A549 (cell line): ENCODE results near the gene OR2AE1.

Source experiments
- ESRRA ChIP-seq: fragments of 150-350 bp; IDR thresholded peaks from 2 replicates; pipeline ENCODE4 v1.6.1; 2014; ENCODE audit warnings: mild to moderate bottlenecking, low read length, borderline replicate concordance
- FOSL2 ChIP-seq, 2 experiments: fragments of 450-650 bp in 1 of 2; fragments of >200 bp in 1 of 2; sonication (Bioruptor Twin) in 1 of 2; formaldehyde crosslinking; IDR thresholded peaks; 2 replicates each; pipeline versions ENCODE4 v1.5.0 to v1.6.1; 2016 to 2020; ENCODE audit warnings: mild to moderate bottlenecking in 1 of 2, moderate library complexity in 1 of 2
- HOXA7 ChIP-seq: fragments of 250-450 bp; sonication (Bioruptor Pico); IDR thresholded peaks from 2 replicates; pipeline ENCODE4 v1.5.0; 2020; ENCODE audit warnings: mild to moderate bottlenecking, moderate library complexity
- MAFK ChIP-seq: fragments of 450-650 bp; IDR thresholded peaks from 2 replicates; pipeline ENCODE4 v1.6.1; 2014; ENCODE audit not compliant: partially characterized antibody
- MYC ChIP-seq: IDR thresholded peaks from 2 replicates; pipeline ENCODE4 v1.6.1; 2012; ENCODE audit warnings: mild to moderate bottlenecking, inconsistent platforms, low read length, improper control_type of control experiment, borderline replicate concordance
- POLR2A ChIP-seq: IDR thresholded peaks from 2 replicates; pipeline ENCODE4 v1.6.1; 2012; ENCODE audit warnings: mild to moderate bottlenecking, low read length
- RAD21 ChIP-seq, 2 experiments: fragments of >200 bp in 1 of 2; sonication (Bioruptor Twin) in 1 of 2; formaldehyde crosslinking in 1 of 2; IDR thresholded peaks in 1 of 2; conservative IDR thresholded peaks in 1 of 2; 2 replicates in 1 of 2; 3 replicates in 1 of 2; pipeline ENCODE4 v1.6.1; 2012 to 2018; ENCODE audit warnings: inconsistent platforms in 1 of 2
- RCOR1 ChIP-seq: fragments of 150-350 bp; IDR thresholded peaks from 2 replicates; pipeline ENCODE4 v1.6.1; 2014; ENCODE audit warnings: antibody characterized with exemption, low read length, low read depth
- TP53 ChIP-seq: fragments of 250-450 bp; sonication (Bioruptor Pico); IDR thresholded peaks from 2 replicates; pipeline ENCODE4 v1.5.0; 2021; ENCODE audit warnings: mild to moderate bottlenecking, moderate library complexity
- TF ChIP-seq, protein P1 (sequence below): fragments of >200 bp; sonication (Bioruptor Twin); formaldehyde crosslinking; IDR thresholded peaks from 3 replicates; pipeline ENCODE4 v1.5.1; 2016
- TF ChIP-seq, protein P2 (sequence below): IDR thresholded peaks from 2 replicates; pipeline ENCODE4 v1.6.1; 2012
- TF ChIP-seq, protein P3 (sequence below): fragments of 200-600 bp; sonication (generic); IDR thresholded peaks from 2 replicates; pipeline ENCODE4 v1.6.1; 2016; ENCODE audit warnings: antibody characterized with exemption, mild to moderate bottlenecking, moderate library complexity
- TF ChIP-seq, protein P4 (sequence below): fragments of 450-650 bp; IDR thresholded peaks from 2 replicates; pipeline ENCODE4 v1.6.1; 2014; ENCODE audit warnings: antibody characterized with exemption

DNA sequence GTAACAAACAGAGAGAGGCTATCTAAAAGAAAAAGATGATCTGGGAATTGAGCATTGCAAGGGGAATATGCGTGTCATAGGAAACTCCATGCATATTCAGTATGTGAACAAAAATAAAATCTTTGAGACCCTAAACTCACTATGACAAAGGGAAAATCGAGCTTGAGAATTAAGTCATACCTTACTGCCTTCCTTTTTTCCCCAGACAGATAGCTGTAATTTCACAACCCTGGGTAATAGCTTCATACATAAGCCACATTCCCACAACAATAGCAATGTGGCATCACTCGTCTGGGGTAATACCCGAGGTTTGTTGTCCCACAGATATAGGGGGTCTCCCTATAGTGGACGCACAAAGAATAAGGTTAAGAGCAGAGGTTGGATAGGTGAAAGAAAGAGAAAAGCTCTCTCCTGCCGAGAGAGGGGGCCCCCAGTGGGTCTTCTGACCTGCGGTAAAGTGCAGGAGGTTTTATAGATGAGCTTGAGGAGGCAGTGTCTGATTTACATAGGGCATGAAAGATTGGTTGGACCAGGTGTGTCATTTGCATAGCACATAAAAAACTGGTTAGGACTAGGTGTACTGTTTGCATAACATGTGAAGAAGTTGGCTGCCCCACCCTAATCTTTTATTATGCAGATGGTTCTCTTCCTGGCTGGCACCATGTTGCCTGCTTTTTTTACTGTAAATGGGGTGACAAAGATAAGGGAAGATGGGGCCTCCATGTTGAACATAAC lies 37.4 kb downstream of the OR2AE1 start:
- no peak for TF ChIP-seq POLR2A
- TF ChIP-seq, protein P1, sequence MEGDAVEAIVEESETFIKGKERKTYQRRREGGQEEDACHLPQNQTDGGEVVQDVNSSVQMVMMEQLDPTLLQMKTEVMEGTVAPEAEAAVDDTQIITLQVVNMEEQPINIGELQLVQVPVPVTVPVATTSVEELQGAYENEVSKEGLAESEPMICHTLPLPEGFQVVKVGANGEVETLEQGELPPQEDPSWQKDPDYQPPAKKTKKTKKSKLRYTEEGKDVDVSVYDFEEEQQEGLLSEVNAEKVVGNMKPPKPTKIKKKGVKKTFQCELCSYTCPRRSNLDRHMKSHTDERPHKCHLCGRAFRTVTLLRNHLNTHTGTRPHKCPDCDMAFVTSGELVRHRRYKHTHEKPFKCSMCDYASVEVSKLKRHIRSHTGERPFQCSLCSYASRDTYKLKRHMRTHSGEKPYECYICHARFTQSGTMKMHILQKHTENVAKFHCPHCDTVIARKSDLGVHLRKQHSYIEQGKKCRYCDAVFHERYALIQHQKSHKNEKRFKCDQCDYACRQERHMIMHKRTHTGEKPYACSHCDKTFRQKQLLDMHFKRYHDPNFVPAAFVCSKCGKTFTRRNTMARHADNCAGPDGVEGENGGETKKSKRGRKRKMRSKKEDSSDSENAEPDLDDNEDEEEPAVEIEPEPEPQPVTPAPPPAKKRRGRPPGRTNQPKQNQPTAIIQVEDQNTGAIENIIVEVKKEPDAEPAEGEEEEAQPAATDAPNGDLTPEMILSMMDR: no peak
- TF ChIP-seq, protein P2, sequence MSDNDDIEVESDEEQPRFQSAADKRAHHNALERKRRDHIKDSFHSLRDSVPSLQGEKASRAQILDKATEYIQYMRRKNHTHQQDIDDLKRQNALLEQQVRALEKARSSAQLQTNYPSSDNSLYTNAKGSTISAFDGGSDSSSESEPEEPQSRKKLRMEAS: no peak
- TF ChIP-seq RCOR1: no peak
- no peak for TF ChIP-seq ESRRA
- no peak for TF ChIP-seq HOXA7 (CRISPR knock-in tag)
- TF ChIP-seq RAD21 (conservative IDR thresholded peaks at IDR 0.05 in 1 of 2, IDR thresholded peaks at IDR 0.05 in 1 of 2): no peak
- no peak for TF ChIP-seq MAFK
- no peak for TF ChIP-seq FOSL2 (IDR thresholded peaks at IDR 0.05)
- TF ChIP-seq FOSL2 (CRISPR knock-in tag; IDR thresholded peaks at IDR 0.05): no peak
- TF ChIP-seq, protein P3, sequence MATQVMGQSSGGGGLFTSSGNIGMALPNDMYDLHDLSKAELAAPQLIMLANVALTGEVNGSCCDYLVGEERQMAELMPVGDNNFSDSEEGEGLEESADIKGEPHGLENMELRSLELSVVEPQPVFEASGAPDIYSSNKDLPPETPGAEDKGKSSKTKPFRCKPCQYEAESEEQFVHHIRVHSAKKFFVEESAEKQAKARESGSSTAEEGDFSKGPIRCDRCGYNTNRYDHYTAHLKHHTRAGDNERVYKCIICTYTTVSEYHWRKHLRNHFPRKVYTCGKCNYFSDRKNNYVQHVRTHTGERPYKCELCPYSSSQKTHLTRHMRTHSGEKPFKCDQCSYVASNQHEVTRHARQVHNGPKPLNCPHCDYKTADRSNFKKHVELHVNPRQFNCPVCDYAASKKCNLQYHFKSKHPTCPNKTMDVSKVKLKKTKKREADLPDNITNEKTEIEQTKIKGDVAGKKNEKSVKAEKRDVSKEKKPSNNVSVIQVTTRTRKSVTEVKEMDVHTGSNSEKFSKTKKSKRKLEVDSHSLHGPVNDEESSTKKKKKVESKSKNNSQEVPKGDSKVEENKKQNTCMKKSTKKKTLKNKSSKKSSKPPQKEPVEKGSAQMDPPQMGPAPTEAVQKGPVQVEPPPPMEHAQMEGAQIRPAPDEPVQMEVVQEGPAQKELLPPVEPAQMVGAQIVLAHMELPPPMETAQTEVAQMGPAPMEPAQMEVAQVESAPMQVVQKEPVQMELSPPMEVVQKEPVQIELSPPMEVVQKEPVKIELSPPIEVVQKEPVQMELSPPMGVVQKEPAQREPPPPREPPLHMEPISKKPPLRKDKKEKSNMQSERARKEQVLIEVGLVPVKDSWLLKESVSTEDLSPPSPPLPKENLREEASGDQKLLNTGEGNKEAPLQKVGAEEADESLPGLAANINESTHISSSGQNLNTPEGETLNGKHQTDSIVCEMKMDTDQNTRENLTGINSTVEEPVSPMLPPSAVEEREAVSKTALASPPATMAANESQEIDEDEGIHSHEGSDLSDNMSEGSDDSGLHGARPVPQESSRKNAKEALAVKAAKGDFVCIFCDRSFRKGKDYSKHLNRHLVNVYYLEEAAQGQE: no peak
- no peak for TF ChIP-seq TP53 (CRISPR knock-in tag)
- TF ChIP-seq, protein P4, sequence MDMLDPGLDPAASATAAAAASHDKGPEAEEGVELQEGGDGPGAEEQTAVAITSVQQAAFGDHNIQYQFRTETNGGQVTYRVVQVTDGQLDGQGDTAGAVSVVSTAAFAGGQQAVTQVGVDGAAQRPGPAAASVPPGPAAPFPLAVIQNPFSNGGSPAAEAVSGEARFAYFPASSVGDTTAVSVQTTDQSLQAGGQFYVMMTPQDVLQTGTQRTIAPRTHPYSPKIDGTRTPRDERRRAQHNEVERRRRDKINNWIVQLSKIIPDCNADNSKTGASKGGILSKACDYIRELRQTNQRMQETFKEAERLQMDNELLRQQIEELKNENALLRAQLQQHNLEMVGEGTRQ: no peak
- TF ChIP-seq MYC: no peak
